G401 (cell line): Measurements from ENCODE around the gene TMCO6. TPM values are rescaled to one million over a fixed set of nuclear protein-coding genes. Genes with fewer than 3 reads are reported as not detected.
"Not testable (repeated sequence)": the region's sequence is repeated elsewhere in the genome, so short reads cannot be mapped to it uniquely, and the experiment has no call there.

Experiments
- DNase-seq: peaks from one replicate; pipeline ENCODE4 v3.0.0-alpha.2; 2015; ENCODE audit warnings: low spot score
- in situ Hi-C: cut with HindIII; loops from 2 replicates; pipeline ENCODE4 v1.10.0; 2016; ENCODE audit warnings: low sequenced_read_pairs, mixed read lengths
- total RNA-seq: library from RNA; depleted of rRNA; stranded (reverse); fragments of >200 nt; shearing (Covaris generic); gene quantifications from 2 replicates; pipeline ENCODE4 v1.2.3, GENCODE V29; 2014

Gene TMCO6
- total RNA-seq, 1 experiment from 2014 or later: 11.0 TPM

- no peak for DNase-seq
- in situ Hi-C loops: no loop called here
Observed at GRCh38 chr5:140627972-140628371, 11.3 kb upstream of the TMCO6 start.

- in situ Hi-C loops: no loop called here
- DNase-seq: no peak
Observed at GRCh38 chr5:140628711-140629110, 10.5 kb upstream of the TMCO6 start.

- in situ Hi-C loops: no loop called here
Observed at GRCh38 chr5:140630292-140631035, 8.8 kb upstream of the TMCO6 start.

GRCh38 chr5:140631036-140631417 lies 8.2 kb upstream of the TMCO6 start:
- in situ Hi-C loops: no loop called here
- peak; percentile 52 for DNase-seq

More at GRCh38 chr5:140630292-140631035, 8.8 kb upstream of the TMCO6 start:
- peak; percentile 6 for DNase-seq

GRCh38 chr5:140631831-140632365 lies 7.4 kb upstream of the TMCO6 start:
- peak; percentile 75 for DNase-seq
- in situ Hi-C loops: no loop called here

GRCh38 chr5:140632366-140633020 lies 6.8 kb upstream of the TMCO6 start:
- DNase-seq: peak; percentile 85
- in situ Hi-C loops: no loop called here

GRCh38 chr5:140633021-140633471 lies 6.2 kb upstream of the TMCO6 start, which contains the start of gene CD14:
Gene CD14 (minus strand): TSS chr5:140633175. CDS start chr5:140633071, 104 bp downstream.
- in situ Hi-C loops: no loop called here
- peak; percentile 74 for DNase-seq

GRCh38 chr5:140633501-140633900 lies 5.8 kb upstream of the TMCO6 start:
- DNase-seq: no peak
- in situ Hi-C loops: no loop called here

GRCh38 chr5:140634103-140634502 lies 5.1 kb upstream of the TMCO6 start:
- DNase-seq: no peak
- in situ Hi-C loops: no loop called here

GRCh38 chr5:140635291-140636257 lies 3.7 kb upstream of the TMCO6 start:
- in situ Hi-C loops: no loop called here
- DNase-seq: no peak

- DNase-seq: no peak
- in situ Hi-C loops: no loop called here
Observed at GRCh38 chr5:140637371-140638100, 1.7 kb upstream of the TMCO6 start.

GRCh38 chr5:140638898-140639147 lies 428 bp upstream of the TMCO6 start:
- DNase-seq, in situ Hi-C loops: not testable (repeated sequence)

GRCh38 chr5:140641716-140642115 lies 2.5 kb downstream of the TMCO6 start:
- in situ Hi-C loops: no loop called here
- no peak for DNase-seq

GRCh38 chr5:140642718-140643117 lies 3.5 kb downstream of the TMCO6 start:
- DNase-seq: no peak
- in situ Hi-C loops: no loop called here

- in situ Hi-C loops: no loop called here
- DNase-seq: no peak
Observed at GRCh38 chr5:140647042-140647419, 7.8 kb downstream of the TMCO6 start.

- no peak for DNase-seq
Observed at GRCh38 chr5:140658870-140659269, 19.6 kb downstream of the TMCO6 start.

GRCh38 chr5:140660371-140660770 lies 21.1 kb downstream of the TMCO6 start:
- in situ Hi-C loops, DNase-seq: not testable (repeated sequence)

More at GRCh38 chr5:140658870-140659269, 19.6 kb downstream of the TMCO6 start:
- in situ Hi-C loops: no loop called here

GRCh38 chr5:140664030-140664358 lies 24.7 kb downstream of the TMCO6 start:
- no peak for DNase-seq
- in situ Hi-C loops: no loop called here
